SK-N-SH treated with all-trans-retinoic acid at 6 μM for 48 hours (cell line): ENCODE measurements around the gene AVEN.
A peak's percentile ranks its signal among the peaks of the same experiment; 100 is the strongest.

Experiments used
- ATAC-seq: fragments of 200-7000 bp; cut with Tn5 transposase; 3 replicates; pipeline ENCODE4 v1.9.1; 2020; ENCODE audit warnings: mild to moderate bottlenecking, moderate library complexity
- ARNTL ChIP-seq: fragments of 450-650 bp; formaldehyde crosslinking; IDR thresholded peaks from 2 replicates; pipeline ENCODE4 v1.5.0; 2020; ENCODE audit warnings: low read depth, mild to moderate bottlenecking, moderate library complexity, borderline replicate concordance
- BACH2 ChIP-seq: fragments of 250-450 bp; sonication (Bioruptor Pico); IDR thresholded peaks from 2 replicates; pipeline ENCODE4 v1.9.0; 2021; ENCODE audit warnings: mild to moderate bottlenecking, borderline replicate concordance
- CSDC2 ChIP-seq: fragments of 250-450 bp; sonication (Bioruptor Pico); IDR thresholded peaks from 2 replicates; pipeline ENCODE4 v1.5.0; 2020; ENCODE audit warnings: mild to moderate bottlenecking, moderate library complexity
- ESRRG ChIP-seq: fragments of 250-450 bp; sonication (Bioruptor Pico); IDR thresholded peaks from 2 replicates; pipeline ENCODE4 v1.6.1; 2021; ENCODE audit warnings: mild to moderate bottlenecking
- GLIS3 ChIP-seq: fragments of 250-450 bp; sonication (Bioruptor Pico); IDR thresholded peaks from 2 replicates; pipeline ENCODE4 v1.5.0; 2020; ENCODE audit warnings: mild to moderate bottlenecking, moderate library complexity
- ISL1 ChIP-seq: fragments of 250-450 bp; sonication (Bioruptor Pico); IDR thresholded peaks from 2 replicates; pipeline ENCODE4 v2.1.2; 2022; ENCODE audit warnings: mild to moderate bottlenecking, moderate library complexity
- OSR1 ChIP-seq: fragments of 250-450 bp; sonication (Bioruptor Pico); IDR thresholded peaks from 2 replicates; pipeline ENCODE4 v1.8.0; 2022; ENCODE audit warnings: moderate library complexity, mild to moderate bottlenecking, inconsistent platforms
- PPARA ChIP-seq: fragments of 250-450 bp; sonication (Bioruptor Pico); IDR thresholded peaks from 2 replicates; pipeline ENCODE4 v1.5.0; 2020; ENCODE audit warnings: mild to moderate bottlenecking, borderline replicate concordance
- SNAI2 ChIP-seq: fragments of 250-450 bp; sonication (Bioruptor Pico); IDR thresholded peaks from 2 replicates; pipeline ENCODE4 v1.5.0; 2020; ENCODE audit warnings: mild to moderate bottlenecking, moderate library complexity
- TCF4 ChIP-seq: fragments of 250-450 bp; sonication (Bioruptor Pico); IDR thresholded peaks from 2 replicates; pipeline ENCODE4 v1.8.0; 2021; ENCODE audit warnings: mild to moderate bottlenecking, moderate library complexity, borderline replicate concordance
- TOX ChIP-seq: fragments of 250-450 bp; sonication (Bioruptor Pico); IDR thresholded peaks from 2 replicates; pipeline ENCODE4 v1.8.0; 2021; ENCODE audit warnings: mild to moderate bottlenecking, moderate library complexity, borderline replicate concordance
- ZFP3 ChIP-seq: fragments of 250-450 bp; sonication (Bioruptor Pico); IDR thresholded peaks from 2 replicates; pipeline ENCODE4 v1.5.0; 2020; ENCODE audit warnings: mild to moderate bottlenecking, moderate library complexity
- ZFP30 ChIP-seq: fragments of 450-650 bp; formaldehyde crosslinking; IDR thresholded peaks from 2 replicates; pipeline ENCODE4 v1.5.0; 2022; ENCODE audit warnings: mild to moderate bottlenecking, moderate library complexity
- ZNF565 ChIP-seq: fragments of 450-650 bp; formaldehyde crosslinking; conservative IDR thresholded peaks from 2 replicates; pipeline ENCODE4 v1.5.0; 2020; ENCODE audit warnings: low read depth, mild to moderate bottlenecking, moderate library complexity
- ZNF70 ChIP-seq: fragments of 450-650 bp; formaldehyde crosslinking; IDR thresholded peaks from 2 replicates; pipeline ENCODE4 v1.5.0; 2020; ENCODE audit warnings: mild to moderate bottlenecking, moderate library complexity
- ZNF8 ChIP-seq: fragments of 450-650 bp; formaldehyde crosslinking; IDR thresholded peaks from 2 replicates; pipeline ENCODE4 v1.5.0; 2020; ENCODE audit warnings: mild to moderate bottlenecking, moderate library complexity
- TF ChIP-seq, protein P1 (sequence below): fragments of 250-450 bp; sonication (Bioruptor Pico); IDR thresholded peaks from 2 replicates; pipeline ENCODE4 v1.5.1; 2020; ENCODE audit warnings: low read depth, mild to moderate bottlenecking, moderate library complexity
- TF ChIP-seq, protein P2 (sequence below): fragments of 250-450 bp; sonication (Bioruptor Pico); IDR thresholded peaks from 2 replicates; pipeline ENCODE4 v1.8.0; 2021; ENCODE audit warnings: low read depth, mild to moderate bottlenecking, moderate library complexity, borderline replicate concordance
- TF ChIP-seq, protein P3 (sequence below): fragments of 250-450 bp; sonication (Bioruptor Pico); IDR thresholded peaks from 2 replicates; pipeline ENCODE4 v1.5.1; 2021; ENCODE audit warnings: mild to moderate bottlenecking, moderate library complexity
- TF ChIP-seq, protein P4 (sequence below): fragments of 250-450 bp; sonication (Bioruptor Pico); IDR thresholded peaks from 2 replicates; pipeline ENCODE4 v1.8.0; 2020; ENCODE audit warnings: mild to moderate bottlenecking, moderate library complexity, borderline replicate concordance

The AVEN gene

DNA sequence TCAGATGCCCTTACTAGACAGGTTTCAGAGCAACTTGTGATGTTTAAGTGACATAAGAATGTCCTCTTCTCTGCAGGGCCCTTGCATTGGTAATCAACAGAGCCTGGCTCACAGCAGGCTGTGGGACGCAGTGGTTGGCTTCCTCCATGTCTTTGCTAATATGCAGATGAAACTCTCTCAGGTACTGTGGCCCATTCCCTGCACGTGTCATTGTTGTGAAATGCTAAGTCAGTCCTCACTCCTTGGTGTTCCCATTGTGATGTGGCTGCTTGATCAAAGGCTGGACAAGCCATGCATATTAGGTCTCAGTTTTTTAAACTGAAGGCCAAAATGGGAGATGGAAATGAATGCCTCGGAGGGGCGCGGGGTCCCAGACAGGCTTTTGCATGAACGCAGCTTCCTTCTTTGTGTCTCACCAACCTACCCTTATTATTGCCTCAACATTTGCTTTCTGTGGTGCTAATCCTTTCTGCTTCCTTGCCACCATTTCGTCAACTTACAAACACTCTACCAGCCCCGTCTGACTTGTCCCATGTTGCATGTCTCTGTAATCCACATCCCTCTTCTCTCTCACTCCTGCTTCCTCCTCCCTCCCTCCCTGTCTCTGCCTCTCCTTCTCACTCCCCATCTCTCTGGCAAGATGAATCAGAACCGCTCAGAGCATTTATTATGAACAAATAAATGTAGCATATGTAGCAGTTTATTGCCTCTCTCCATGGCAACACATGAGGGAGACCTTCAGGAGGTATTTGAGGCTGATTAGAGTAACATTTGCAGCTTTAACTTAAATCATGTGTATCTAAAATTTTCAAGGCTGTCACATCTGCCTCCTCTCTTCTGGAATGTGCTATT is 203.9 kb downstream of the AVEN start:
- TF ChIP-seq OSR1 (no peak), BACH2 (CRISPR knock-in tag) (no peak), ZFP3 (no peak), SNAI2 (CRISPR knock-in tag) (no peak), ISL1 (CRISPR knock-in tag) (no peak), TCF4 (no peak), ZFP30 (no peak), ZNF70 (no peak), ZNF8 (CRISPR knock-in tag) (no peak)
- TF ChIP-seq, protein P1, sequence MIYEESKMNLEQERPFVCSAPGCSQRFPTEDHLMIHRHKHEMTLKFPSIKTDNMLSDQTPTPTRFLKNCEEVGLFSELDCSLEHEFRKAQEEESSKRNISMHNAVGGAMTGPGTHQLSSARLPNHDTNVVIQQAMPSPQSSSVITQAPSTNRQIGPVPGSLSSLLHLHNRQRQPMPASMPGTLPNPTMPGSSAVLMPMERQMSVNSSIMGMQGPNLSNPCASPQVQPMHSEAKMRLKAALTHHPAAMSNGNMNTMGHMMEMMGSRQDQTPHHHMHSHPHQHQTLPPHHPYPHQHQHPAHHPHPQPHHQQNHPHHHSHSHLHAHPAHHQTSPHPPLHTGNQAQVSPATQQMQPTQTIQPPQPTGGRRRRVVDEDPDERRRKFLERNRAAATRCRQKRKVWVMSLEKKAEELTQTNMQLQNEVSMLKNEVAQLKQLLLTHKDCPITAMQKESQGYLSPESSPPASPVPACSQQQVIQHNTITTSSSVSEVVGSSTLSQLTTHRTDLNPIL (CRISPR knock-in tag), result no peak
- TF ChIP-seq, protein P2, sequence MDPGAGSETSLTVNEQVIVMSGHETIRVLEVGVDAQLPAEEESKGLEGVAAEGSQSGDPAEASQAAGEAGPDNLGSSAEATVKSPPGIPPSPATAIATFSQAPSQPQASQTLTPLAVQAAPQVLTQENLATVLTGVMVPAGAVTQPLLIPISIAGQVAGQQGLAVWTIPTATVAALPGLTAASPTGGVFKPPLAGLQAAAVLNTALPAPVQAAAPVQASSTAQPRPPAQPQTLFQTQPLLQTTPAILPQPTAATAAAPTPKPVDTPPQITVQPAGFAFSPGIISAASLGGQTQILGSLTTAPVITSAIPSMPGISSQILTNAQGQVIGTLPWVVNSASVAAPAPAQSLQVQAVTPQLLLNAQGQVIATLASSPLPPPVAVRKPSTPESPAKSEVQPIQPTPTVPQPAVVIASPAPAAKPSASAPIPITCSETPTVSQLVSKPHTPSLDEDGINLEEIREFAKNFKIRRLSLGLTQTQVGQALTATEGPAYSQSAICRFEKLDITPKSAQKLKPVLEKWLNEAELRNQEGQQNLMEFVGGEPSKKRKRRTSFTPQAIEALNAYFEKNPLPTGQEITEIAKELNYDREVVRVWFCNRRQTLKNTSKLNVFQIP (CRISPR knock-in tag), result no peak
- ATAC-seq, result no peak

DNA sequence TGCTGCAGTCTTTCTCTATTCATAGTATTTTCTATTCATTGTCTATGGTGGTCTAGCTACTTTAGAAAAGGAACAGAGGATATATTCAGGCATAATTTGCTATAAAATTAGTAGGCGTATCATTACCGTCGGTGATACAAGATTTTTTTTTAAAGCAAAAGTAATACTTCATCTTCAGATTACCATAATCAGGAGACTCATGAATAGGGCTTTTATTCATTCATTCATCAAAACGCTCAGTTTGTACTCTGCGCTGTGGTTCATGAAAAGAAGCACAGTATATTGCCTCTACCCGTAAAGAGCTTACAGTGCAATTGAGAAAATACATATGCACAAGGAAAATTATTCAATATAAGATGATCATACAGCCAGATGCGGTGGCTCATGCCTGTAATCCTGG is 207.4 kb downstream of the AVEN start:
- ATAC-seq, result no peak
- TF ChIP-seq PPARA (CRISPR knock-in tag) (no peak), ESRRG (no peak)
- TF ChIP-seq, protein P3, sequence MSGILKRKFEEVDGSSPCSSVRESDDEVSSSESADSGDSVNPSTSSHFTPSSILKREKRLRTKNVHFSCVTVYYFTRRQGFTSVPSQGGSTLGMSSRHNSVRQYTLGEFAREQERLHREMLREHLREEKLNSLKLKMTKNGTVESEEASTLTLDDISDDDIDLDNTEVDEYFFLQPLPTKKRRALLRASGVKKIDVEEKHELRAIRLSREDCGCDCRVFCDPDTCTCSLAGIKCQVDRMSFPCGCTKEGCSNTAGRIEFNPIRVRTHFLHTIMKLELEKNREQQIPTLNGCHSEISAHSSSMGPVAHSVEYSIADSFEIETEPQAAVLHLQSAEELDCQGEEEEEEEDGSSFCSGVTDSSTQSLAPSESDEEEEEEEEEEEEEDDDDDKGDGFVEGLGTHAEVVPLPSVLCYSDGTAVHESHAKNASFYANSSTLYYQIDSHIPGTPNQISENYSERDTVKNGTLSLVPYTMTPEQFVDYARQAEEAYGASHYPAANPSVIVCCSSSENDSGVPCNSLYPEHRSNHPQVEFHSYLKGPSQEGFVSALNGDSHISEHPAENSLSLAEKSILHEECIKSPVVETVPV (CRISPR knock-in tag), result no peak

DNA sequence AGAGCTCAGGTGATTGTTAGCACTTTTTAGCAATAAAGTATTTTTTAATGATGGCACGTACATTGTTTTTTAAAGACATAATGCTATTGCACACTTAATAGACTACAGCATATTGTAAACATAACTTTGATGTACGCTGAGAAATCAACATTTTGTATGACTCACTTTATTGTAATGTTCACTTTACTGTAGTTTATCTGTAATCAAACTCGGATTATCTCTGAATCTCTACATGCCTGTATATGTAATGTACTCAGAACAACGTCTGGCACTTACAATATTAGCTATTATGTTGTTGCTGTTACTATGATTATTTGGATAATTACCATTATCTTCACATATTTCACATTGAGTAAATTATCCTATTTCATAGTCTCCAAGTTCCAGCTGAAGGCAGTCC is 208.7 kb downstream of the AVEN start:
- no peak for TF ChIP-seq SNAI2 (CRISPR knock-in tag)
- TF ChIP-seq ISL1 (CRISPR knock-in tag), result 0 out of 2 replicates have a peak, but pooled peaks have one; percentile 20
- no peak for TF ChIP-seq ZFP3
- TF ChIP-seq OSR1, result no peak
- TF ChIP-seq BACH2 (CRISPR knock-in tag), result no peak
- TF ChIP-seq, protein P2 (CRISPR knock-in tag), result no peak
- ATAC-seq, result no peak

DNA sequence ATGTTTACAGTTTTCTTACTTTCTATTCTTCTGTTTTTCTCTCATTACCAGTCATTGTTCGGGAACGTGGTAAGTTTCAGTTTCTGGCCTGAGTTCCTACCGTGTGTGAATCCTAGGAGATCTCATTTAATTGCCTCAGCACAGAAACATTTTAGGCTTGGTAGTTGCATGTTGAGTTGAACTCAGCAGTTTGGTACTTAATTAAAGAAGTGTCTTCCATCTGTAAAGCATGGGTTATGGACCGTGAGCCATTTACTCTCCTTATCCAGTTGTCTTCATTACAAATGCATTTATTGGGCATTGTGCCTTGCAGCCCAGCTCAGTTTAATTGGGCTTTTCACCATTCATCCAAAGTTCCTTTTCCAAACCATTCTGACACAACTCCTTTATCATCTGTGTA is 212.8 kb downstream of the AVEN start:
- TF ChIP-seq ZNF565 (CRISPR knock-in tag), result no peak
- no peak for TF ChIP-seq PPARA (CRISPR knock-in tag)
- no peak for TF ChIP-seq ZFP30
- no peak for TF ChIP-seq GLIS3 (CRISPR knock-in tag)
- TF ChIP-seq TOX (CRISPR knock-in tag), result no peak
- TF ChIP-seq, protein P1 (CRISPR knock-in tag), result no peak
- TF ChIP-seq SNAI2 (CRISPR knock-in tag), result no peak
- no peak for TF ChIP-seq OSR1
- TF ChIP-seq ZFP3, result no peak
- ATAC-seq, result no peak

DNA sequence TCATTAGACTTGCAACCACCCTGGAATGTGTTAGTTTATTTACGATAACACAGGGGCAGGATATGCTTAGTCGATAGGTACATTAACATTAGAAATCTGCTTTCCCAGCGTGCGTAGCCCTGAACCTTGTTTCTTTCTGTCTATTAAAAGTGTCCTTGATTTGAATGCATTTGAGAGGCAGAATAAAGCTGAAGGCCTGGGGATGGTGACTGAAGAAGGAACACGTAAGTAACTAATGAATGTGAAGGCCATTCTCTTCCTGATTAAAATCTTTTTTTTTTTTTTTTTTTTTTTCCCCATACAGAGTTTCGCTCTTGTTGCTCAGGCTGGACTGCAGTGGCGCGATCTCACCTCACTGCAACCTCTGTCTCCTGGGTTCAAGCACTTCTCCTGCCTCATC is 213.6 kb downstream of the AVEN start:
- ATAC-seq, result no peak
- TF ChIP-seq, protein P2 (CRISPR knock-in tag), result no peak
- TF ChIP-seq ARNTL (CRISPR knock-in tag), result no peak
- no peak for TF ChIP-seq BACH2 (CRISPR knock-in tag)
- TF ChIP-seq ZNF565 (CRISPR knock-in tag), result no peak
- TF ChIP-seq, protein P4, sequence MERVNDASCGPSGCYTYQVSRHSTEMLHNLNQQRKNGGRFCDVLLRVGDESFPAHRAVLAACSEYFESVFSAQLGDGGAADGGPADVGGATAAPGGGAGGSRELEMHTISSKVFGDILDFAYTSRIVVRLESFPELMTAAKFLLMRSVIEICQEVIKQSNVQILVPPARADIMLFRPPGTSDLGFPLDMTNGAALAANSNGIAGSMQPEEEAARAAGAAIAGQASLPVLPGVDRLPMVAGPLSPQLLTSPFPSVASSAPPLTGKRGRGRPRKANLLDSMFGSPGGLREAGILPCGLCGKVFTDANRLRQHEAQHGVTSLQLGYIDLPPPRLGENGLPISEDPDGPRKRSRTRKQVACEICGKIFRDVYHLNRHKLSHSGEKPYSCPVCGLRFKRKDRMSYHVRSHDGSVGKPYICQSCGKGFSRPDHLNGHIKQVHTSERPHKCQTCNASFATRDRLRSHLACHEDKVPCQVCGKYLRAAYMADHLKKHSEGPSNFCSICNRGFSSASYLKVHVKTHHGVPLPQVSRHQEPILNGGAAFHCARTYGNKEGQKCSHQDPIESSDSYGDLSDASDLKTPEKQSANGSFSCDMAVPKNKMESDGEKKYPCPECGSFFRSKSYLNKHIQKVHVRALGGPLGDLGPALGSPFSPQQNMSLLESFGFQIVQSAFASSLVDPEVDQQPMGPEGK, result no peak
- TF ChIP-seq CSDC2 (CRISPR knock-in tag), result no peak
- TF ChIP-seq GLIS3 (CRISPR knock-in tag), result no peak
- no peak for TF ChIP-seq TOX (CRISPR knock-in tag)
- TF ChIP-seq ESRRG, result no peak
- TF ChIP-seq ISL1 (CRISPR knock-in tag), result no peak
- no peak for TF ChIP-seq OSR1
